H1 (cell line): Measurements from ENCODE around the gene ZMYND15. TPM values are rescaled to one million over a fixed set of nuclear protein-coding genes. Genes with fewer than 3 reads are reported as not detected.

Experiments
- CTCF ChIA-PET: fragments of 300-600 bp; sonication (Branson Sonifier 250); formaldehyde crosslinking; loops from one replicate; lab custom pipeline; 2021; ENCODE audit not compliant: partially characterized antibody; lab: Charles Lee
- POLR2A ChIA-PET: fragments of 300-600 bp; sonication (Branson Sonifier 250); formaldehyde crosslinking; loops from one replicate; lab custom pipeline; 2021; ENCODE audit warnings: inconsistent platforms; ENCODE audit not compliant: partially characterized antibody; lab: Charles Lee
- DNase-seq, 2 experiments: peaks; one replicate each; pipeline versions ENCODE4 v3.0.0 to v3.0.0-alpha.2; 2010 to 2022; ENCODE audit warnings: low spot score in 2 of 2, low read depth in 1 of 2, mixed read lengths in 1 of 2
- FAIRE-seq: peaks from 2 replicates; lab custom pipeline; 2011; peaks lifted over from hg19 to GRCh38; lab: Jason Lieb, UNC
- H2AFZ ChIP-seq: 2 replicates; pipeline ENCODE4 v1.8.1; 2012; ENCODE audit warnings: low read length, inconsistent platforms
- H2AK5ac ChIP-seq: 2 replicates; pipeline ENCODE4 v1.6.1; 2013; ENCODE audit warnings: low read depth, low read length
- H2BK120ac ChIP-seq: replicated peaks from 2 replicates; pipeline ENCODE3; 2013; ENCODE audit warnings: low read depth, low read length, inconsistent platforms
- H2BK12ac ChIP-seq: 2 replicates; pipeline ENCODE4 v1.6.1; 2013; ENCODE audit warnings: low read depth, low read length
- H2BK15ac ChIP-seq: 2 replicates; pipeline ENCODE4 v1.6.1; 2013; ENCODE audit warnings: low read length
- H2BK20ac ChIP-seq: 2 replicates; pipeline ENCODE4 v1.6.1; 2013; ENCODE audit warnings: low read length
- H2BK5ac ChIP-seq: 2 replicates; pipeline ENCODE4 v1.6.1; 2013; ENCODE audit warnings: low read depth, low read length
- H3K14ac ChIP-seq: 2 replicates; pipeline ENCODE4 v1.6.1; 2013; ENCODE audit warnings: inconsistent platforms; ENCODE audit not compliant: insufficient read length
- H3K18ac ChIP-seq: 2 replicates; pipeline ENCODE4 v1.6.1; 2013; ENCODE audit warnings: low read length; ENCODE audit errors: extremely low read depth
- H3K23ac ChIP-seq: 2 replicates; pipeline ENCODE4 v1.6.1; 2013; ENCODE audit warnings: inconsistent platforms; ENCODE audit not compliant: insufficient read length
- H3K23me2 ChIP-seq: 2 replicates; pipeline ENCODE4 v1.6.1; 2013; ENCODE audit warnings: low read depth, low read length
- H3K27ac ChIP-seq: 2 replicates; pipeline ENCODE4 v1.6.1; 2011; ENCODE audit warnings: low read depth, low read length, inconsistent platforms
- H3K27me3 ChIP-seq, 4 experiments: replicated peaks in 1 of 4; 1 replicate in 1 of 4; 2 replicates in 3 of 4; pipeline versions ENCODE4 v1.6.1 to v1.8.1; 2011 to 2013; ENCODE audit warnings: low read length in 3 of 4, mild to moderate bottlenecking in 3 of 4, inconsistent platforms in 2 of 4, mixed read lengths in 2 of 4, moderate library complexity in 1 of 4; ENCODE audit not compliant: control insufficient read depth in 3 of 4, insufficient read depth in 3 of 4; ENCODE audit errors: extremely low read depth in 1 of 4
- H3K36me3 ChIP-seq, 4 experiments: 2 replicates each; pipeline versions ENCODE4 v1.6.1 to v1.8.1; 2011 to 2013; ENCODE audit warnings: mild to moderate bottlenecking in 4 of 4, low read length in 3 of 4, moderate library complexity in 2 of 4, control low read depth in 1 of 4, inconsistent platforms in 1 of 4; ENCODE audit not compliant: insufficient read depth in 4 of 4, control insufficient read depth in 2 of 4
- H3K4ac ChIP-seq: replicated peaks from 2 replicates; pipeline ENCODE3; 2013; ENCODE audit warnings: low read length, low read depth, mixed read lengths, inconsistent platforms; ENCODE audit not compliant: insufficient read length
- H3K4me1 ChIP-seq, 4 experiments: replicated peaks in 1 of 4; 1 replicate in 1 of 4; 2 replicates in 3 of 4; pipeline versions ENCODE4 v1.6.1 to v1.8.1; 2011 to 2013; ENCODE audit warnings: low read length in 3 of 4, inconsistent platforms in 2 of 4, mixed read lengths in 1 of 4; ENCODE audit not compliant: insufficient read depth in 4 of 4, control insufficient read depth in 3 of 4
- H3K4me2 ChIP-seq, 2 experiments: 2 replicates each; pipeline versions ENCODE4 v1.6.1 to v1.8.1; 2011 to 2013; ENCODE audit warnings: low read depth in 2 of 2, low read length in 2 of 2, control low read depth in 1 of 2, inconsistent platforms in 1 of 2, mild to moderate bottlenecking in 1 of 2; ENCODE audit not compliant: insufficient read depth in 1 of 2
- H3K4me3 ChIP-seq, 4 experiments: fragments of 200-600, 300-600 bp in 1 of 4; sonication (generic), shearing (Covaris generic), sonication (Bioruptor Twin) in 1 of 4; 2 replicates each; pipeline versions ENCODE4 v1.5.1 to v1.8.1; 2011 to 2016; ENCODE audit warnings: low read length in 4 of 4, low read depth in 3 of 4, control low read depth in 2 of 4, inconsistent platforms in 2 of 4, mild to moderate bottlenecking in 2 of 4, mixed read lengths in 1 of 4, moderate library complexity in 1 of 4; ENCODE audit not compliant: insufficient read depth in 2 of 4; ENCODE audit errors: extremely low read depth in 1 of 4
- H3K56ac ChIP-seq: replicated peaks from 2 replicates; pipeline ENCODE3; 2013; ENCODE audit warnings: low read depth, mild to moderate bottlenecking, mixed read lengths, low read length, inconsistent platforms; ENCODE audit not compliant: insufficient read length
- H3K79me1 ChIP-seq: 2 replicates; pipeline ENCODE4 v1.6.1; 2013; ENCODE audit warnings: low read depth, low read length, control low read depth
- H3K79me2 ChIP-seq, 2 experiments: 2 replicates each; pipeline versions ENCODE4 v1.6.1 to v1.8.1; 2012 to 2013; ENCODE audit warnings: low read length in 2 of 2, mild to moderate bottlenecking in 2 of 2, inconsistent platforms in 1 of 2; ENCODE audit not compliant: insufficient read depth in 2 of 2, control insufficient read depth in 1 of 2
- H3K9ac ChIP-seq, 4 experiments: replicated peaks in 1 of 4; 1 replicate in 1 of 4; 2 replicates in 3 of 4; pipeline versions ENCODE4 v1.6.1 to v1.8.1; 2011 to 2013; ENCODE audit warnings: low read depth in 3 of 4, low read length in 3 of 4, control low read depth in 2 of 4, mild to moderate bottlenecking in 2 of 4, moderate library complexity in 2 of 4, inconsistent platforms in 1 of 4; ENCODE audit errors: extremely low read depth in 1 of 4
- H3K9me3 ChIP-seq, 2 experiments: 2 replicates each; pipeline versions ENCODE4 v1.6.1 to v1.8.1; 2012 to 2013; ENCODE audit warnings: mild to moderate bottlenecking in 2 of 2, moderate library complexity in 2 of 2, control low read depth in 1 of 2, inconsistent platforms in 1 of 2, low read depth in 1 of 2, low read length in 1 of 2, mixed read lengths in 1 of 2; ENCODE audit not compliant: insufficient read depth in 2 of 2
- H4K20me1 ChIP-seq, 2 experiments: replicated peaks in 1 of 2; 2 replicates each; pipeline versions ENCODE3 to v1.8.1; 2011 to 2013; ENCODE audit warnings: inconsistent platforms in 2 of 2, low read length in 2 of 2, mild to moderate bottlenecking in 1 of 2; ENCODE audit not compliant: insufficient read depth in 2 of 2, control insufficient read depth in 1 of 2
- H4K5ac ChIP-seq: 2 replicates; pipeline ENCODE4 v1.6.1; 2013; ENCODE audit warnings: low read length, low read depth, mixed read lengths, inconsistent platforms; ENCODE audit not compliant: insufficient read length
- H4K8ac ChIP-seq: 2 replicates; pipeline ENCODE4 v1.8.0; 2013; ENCODE audit warnings: mild to moderate bottlenecking, moderate library complexity, low read length, inconsistent platforms; ENCODE audit not compliant: insufficient read depth; ENCODE audit errors: extremely low read depth
- H4K91ac ChIP-seq: replicated peaks from 2 replicates; pipeline ENCODE3; 2013; ENCODE audit warnings: low read length, mixed read lengths, inconsistent platforms; ENCODE audit not compliant: insufficient read length
- EGR1 ChIP-seq: IDR thresholded peaks from 2 replicates; pipeline ENCODE4 v1.6.1; 2011; ENCODE audit warnings: low read depth, low read length, borderline replicate concordance
- TCF12 ChIP-seq: IDR thresholded peaks from 2 replicates; pipeline ENCODE4 v1.6.1; 2011; ENCODE audit warnings: low read depth, mild to moderate bottlenecking, low read length
- WGBS, 2 experiments: shearing (Covaris generic) in 1 of 2; methylation state at CpG; one replicate each; pipeline versions ENCODE4 v1.1.6 to v1.1.7; 2013 to 2015; ENCODE audit warnings: low lambda C conversion rate in 2 of 2, mixed read lengths in 2 of 2, inconsistent platforms in 1 of 2, low coverage in 1 of 2, missing lambda C conversion rate in 1 of 2; ENCODE audit not compliant: insufficient replicate concordance in 2 of 2, insufficient coverage in 1 of 2, insufficient read length in 1 of 2; ENCODE audit errors: extremely low coverage in 1 of 2, missing lambda C conversion rate in 1 of 2; 5-methylcytosine and 5-hydroxymethylcytosine counted together
- polyA plus RNA-seq, 7 experiments: library from polyadenylated mRNA; depleted of rRNA in 3 of 7; stranded (reverse) in 5 of 7; unstranded in 2 of 7; fragments of >200 nt in 5 of 7; fragments of 200-250 nt in 2 of 7; gene quantifications; 1 replicate in 5 of 7; 2 replicates in 1 of 7; 4 replicates in 1 of 7; pipeline versions ENCODE4 v1.2.1 to v1.2.3, GENCODE V29; 2011 to 2013; ENCODE audit warnings: missing spikeins in 2 of 7, mixed read lengths in 2 of 7
- total RNA-seq: library from RNA; stranded (reverse); fragmentation: NEBNext Ultra II Directional; extraction: Animal tissue kit (Norgen Biotek cat#: 25700); gene quantifications from 2 replicates; pipeline ENCODE4 v1.2.1, GENCODE V29; 2021

The ZMYND15 gene
- total and polyA plus RNA-seq, 2 of the 8 experiments (the other 6 are each of a cell fraction or from before 2014, with no cell fraction given), result 0.53 to 0.58 TPM

DNA sequence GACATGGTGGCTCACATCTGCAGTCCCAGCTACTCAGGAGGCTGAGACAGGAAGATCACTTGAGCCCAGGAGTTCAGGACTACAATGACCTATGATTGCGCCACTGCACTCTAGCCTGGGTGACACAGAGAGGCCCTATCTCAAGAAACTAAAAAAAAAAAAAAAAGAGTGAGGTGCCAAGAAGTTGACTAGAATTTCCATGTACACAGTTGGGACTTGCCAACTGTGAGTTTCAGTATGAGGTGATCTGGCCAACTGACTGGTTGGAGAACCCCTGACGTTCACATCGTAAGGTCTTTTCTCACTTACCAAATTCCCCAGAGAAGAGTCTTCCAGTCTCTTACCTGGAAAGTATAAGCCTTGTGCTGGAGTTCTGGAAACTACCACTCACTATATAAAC lies 11.5 kb upstream of the ZMYND15 start:
- ChIA-PET CTCF (interaction anchor here (0.6 to 0.7 kb wide), 2 partner anchors 14 to 205 kb away, joined by 3 read pairs; no protein-coding TSS in a partner anchor), POLR2A (interaction anchor here (0.8 to 2.3 kb wide), 3 partner anchors 19 to 79 kb away, joined by 3 to 13 read pairs (median 5); partner anchors contain the start of gene PLD2)
- H3K27ac ChIP-seq, result no peak overlapping the region
- no peak overlapping the region for H2AFZ ChIP-seq
- no peak overlapping the region for H4K91ac ChIP-seq
- H3K4me1 ChIP-seq, result no peaks in the 10 kb centered on the region; a peak in 1 of 7 replicates
- no peak overlapping the region for H2BK120ac ChIP-seq
- H3K79me1 ChIP-seq, result no peaks in the 10 kb centered on the region
- H3K4ac ChIP-seq, result no peak overlapping the region
- no peak overlapping the region for H2BK5ac ChIP-seq
- no peak for FAIRE-seq
- DNase-seq, result no peak
- no peaks in the 10 kb centered on the region for H3K9me3 ChIP-seq
- no peak overlapping the region for H4K5ac ChIP-seq
- no peak overlapping the region for H2BK15ac ChIP-seq
- no peaks in the 10 kb centered on the region for H3K36me3 ChIP-seq
- no peak overlapping the region for H3K9ac ChIP-seq
- H3K23me2 ChIP-seq, result peaks cover 7% of the 10 kb centered on the region
- no peaks in the 10 kb centered on the region for H3K27me3 ChIP-seq
- H3K79me2 ChIP-seq, result no peaks in the 10 kb centered on the region
- H2BK12ac ChIP-seq, result no peak overlapping the region
- no peak overlapping the region for H2AK5ac ChIP-seq
- no peak overlapping the region for H3K14ac ChIP-seq
- H3K18ac ChIP-seq, result no peak overlapping the region
- no peak overlapping the region for H3K23ac ChIP-seq
- WGBS, 2 experiments, result 62% methylated on average over 3 of the region's 3 CpGs; no CpG with 5 or more reads in 1 of the 2 experiments
- no peak overlapping the region for H4K8ac ChIP-seq
- peaks cover 2 to 4% of the 10 kb centered on the region in 2 experiments for H4K20me1 ChIP-seq
- H3K4me2 ChIP-seq, result no peak overlapping the region
- no peak overlapping the region for H3K56ac ChIP-seq
- H2BK20ac ChIP-seq, result no peak overlapping the region
- H3K4me3 ChIP-seq, result no peak overlapping the region
- no peak for TF ChIP-seq TCF12
- TF ChIP-seq EGR1, result no peak
